ENCODE measurements around the gene AGAP1. TPM values are rescaled to one million over a fixed set of nuclear protein-coding genes. Genes with fewer than 3 reads are reported as not detected.

Gene AGAP1
- total and polyA plus RNA-seq, 2 donors (not counting 3 experiments of a cell fraction or from before 2014, with no cell fraction given), result 10.2 to 20.9 TPM

GRCh38 chr2:235984552-235984951, 490.7 kb downstream of the AGAP1 start:
- dilution Hi-C loops (cut with MboI; ENCODE audit: extremely low pct_ligation_motif_present, low sequenced_read_pairs), result no loop called here
- TF ChIP-seq MAX (IDR thresholded peaks at IDR 0.05; ENCODE audit: insufficient read depth, insufficient read length), result no peak
- no peak overlapping the region for H3K9ac ChIP-seq (replicated peaks; ENCODE audit: extremely low read depth, insufficient read depth, low read length)
- H3K27ac ChIP-seq (ENCODE audit: insufficient read depth, low read depth, low read length), result no peak overlapping the region
- no peak overlapping the region for H3K4me3 ChIP-seq (replicated peaks in 1 of 3; ENCODE audit: insufficient read depth in 1 of 3, low read depth in 1 of 3, low read length in 3 of 3)
- CTCF ChIA-PET, result no interaction called here
- no peak overlapping the region for H2AFZ ChIP-seq (ENCODE audit: low read depth, low read length)
- no peaks in the 10 kb centered on the region for H3K27me3 ChIP-seq (ENCODE audit: control insufficient read depth in 2 of 2, insufficient read depth in 2 of 2, low read length in 2 of 2)
- H3K9me1 ChIP-seq (replicated peaks; ENCODE audit: control insufficient read depth, extremely low read depth, insufficient read depth, low read length), result no peaks in the 10 kb centered on the region
- intact Hi-C loops (cut with micrococcal nuclease), result no loop called here
- no TSS peak for BruUV-seq (replicated peaks)
- no peaks in the 10 kb centered on the region for H4K20me1 ChIP-seq (replicated peaks; ENCODE audit: control insufficient read depth, extremely low read depth, insufficient read depth, low read length)
- DNase-seq (ENCODE audit: low read depth, low spot score) (no peak), FAIRE-seq (no peak)
- no peak overlapping the region for H3K4me2 ChIP-seq (ENCODE audit: insufficient read depth, low read length)
- no peaks in the 10 kb centered on the region for H3K79me2 ChIP-seq (ENCODE audit: control insufficient read depth, insufficient read depth, low read length)
- H3K36me3 ChIP-seq (ENCODE audit: control insufficient read depth in 2 of 2, extremely low read depth in 1 of 2, insufficient read depth in 2 of 2, low read length in 2 of 2), result no peaks in the 10 kb centered on the region
- H3K9me3 ChIP-seq (replicated peaks; ENCODE audit: control insufficient read depth, insufficient read depth, low read length), result no peaks in the 10 kb centered on the region
- no peaks in the 10 kb centered on the region for H3K4me1 ChIP-seq (ENCODE audit: control insufficient read depth, extremely low read depth, insufficient read depth, low read length)
- POLR2A ChIA-PET, result no interaction called here

DNA sequence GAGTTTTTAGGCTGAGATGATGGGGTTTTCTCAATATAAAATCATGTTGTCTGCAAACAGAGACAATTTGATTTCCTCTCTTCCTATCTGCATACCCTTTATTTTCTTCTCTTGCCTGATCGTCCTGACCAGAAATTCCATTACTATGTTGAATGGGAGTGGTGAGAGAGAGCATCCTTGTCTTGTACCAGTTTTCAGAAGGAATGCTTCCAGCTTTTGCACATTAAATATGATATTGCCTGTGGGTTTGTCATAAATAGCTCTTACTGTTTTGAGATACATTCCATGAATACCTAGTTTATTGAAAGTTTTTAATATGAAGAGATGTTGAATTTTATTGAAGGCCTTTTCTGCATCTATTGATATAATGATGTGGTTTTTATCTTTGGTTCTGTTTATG, 492.5 kb downstream of the AGAP1 start:
- no peak overlapping the region for H3K27ac ChIP-seq (ENCODE audit: insufficient read depth, low read depth, low read length)

More for the DNA sequence above, 492.5 kb downstream of the AGAP1 start:
- Histone ChIP-seq H3K4me3 (replicated peaks in 1 of 3; ENCODE audit: insufficient read depth in 1 of 3, low read depth in 1 of 3, low read length in 3 of 3) (no peak overlapping the region), H3K9ac (replicated peaks; ENCODE audit: extremely low read depth, insufficient read depth, low read length) (no peak overlapping the region), H2AFZ (ENCODE audit: low read depth, low read length) (no peak overlapping the region), H3K9me1 (replicated peaks; ENCODE audit: control insufficient read depth, extremely low read depth, insufficient read depth, low read length) (no peaks in the 10 kb centered on the region), H3K27me3 (ENCODE audit: control insufficient read depth in 2 of 2, insufficient read depth in 2 of 2, low read length in 2 of 2) (no peaks in the 10 kb centered on the region), H3K79me2 (ENCODE audit: control insufficient read depth, insufficient read depth, low read length) (no peaks in the 10 kb centered on the region), H3K4me2 (ENCODE audit: insufficient read depth, low read length) (no peak overlapping the region), H4K20me1 (replicated peaks; ENCODE audit: control insufficient read depth, extremely low read depth, insufficient read depth, low read length) (no peaks in the 10 kb centered on the region), H3K4me1 (ENCODE audit: control insufficient read depth, extremely low read depth, insufficient read depth, low read length) (no peaks in the 10 kb centered on the region), H3K36me3 (ENCODE audit: control insufficient read depth in 2 of 2, extremely low read depth in 1 of 2, insufficient read depth in 2 of 2, low read length in 2 of 2) (no peaks in the 10 kb centered on the region), H3K9me3 (replicated peaks; ENCODE audit: control insufficient read depth, insufficient read depth, low read length) (no peaks in the 10 kb centered on the region)
- no TSS peak for BruUV-seq (replicated peaks)
- FAIRE-seq (peak; percentile 8), DNase-seq (ENCODE audit: low read depth, low spot score) (no peak)
- intact Hi-C loops (cut with micrococcal nuclease) (no loop called here), dilution Hi-C loops (cut with MboI; ENCODE audit: extremely low pct_ligation_motif_present, low sequenced_read_pairs) (no loop called here)
- TF ChIP-seq MYC (IDR thresholded peaks at IDR 0.05; ENCODE audit: low read depth, low read length), result no peak
- TF ChIP-seq MAX (IDR thresholded peaks at IDR 0.05; ENCODE audit: insufficient read depth, insufficient read length), result no peak
- TF ChIP-seq EZH2 (IDR thresholded peaks at IDR 0.05; ENCODE audit: borderline replicate concordance, low read depth, low read length, severe bottlenecking), result no peak
- no peak for TF ChIP-seq FOS (IDR thresholded peaks at IDR 0.05; ENCODE audit: borderline replicate concordance, insufficient read depth, low read length)
- TF ChIP-seq JUN (IDR thresholded peaks at IDR 0.05; ENCODE audit: borderline replicate concordance, insufficient read depth, insufficient read length, low read depth), result no peak
- TF ChIP-seq GATA2 (IDR thresholded peaks at IDR 0.05; ENCODE audit: insufficient read depth, insufficient read length, low read depth, low read length), result no peak
- no peak for TF ChIP-seq POLR2AphosphoS5 (IDR thresholded peaks at IDR 0.05; ENCODE audit: insufficient read depth, low read depth, low read length)
- TF ChIP-seq CTCF (IDR thresholded peaks at IDR 0.05; ENCODE audit: extremely low read depth in 1 of 2, insufficient read depth in 1 of 2, low read depth in 1 of 2, low read length in 2 of 2), result no peak
- no peak for TF ChIP-seq POLR2A (IDR thresholded peaks at IDR 0.05; ENCODE audit: low read depth, low read length)
- POLR2A ChIA-PET, result no interaction called here
- CTCF ChIA-PET, result no interaction called here

Data from endothelial cell of umbilical vein (primary cell).